Hematopoietic multipotent progenitor cell treated with erythropoietin and hydrocortisone succinate and interleukin-3 and kit ligand, for 17 days (in vitro differentiated cells): ENCODE measurements around the gene UBAP2.

Experiments used
- DNase-seq: peaks from one replicate; pipeline ENCODE4 v3.0.0-alpha.2; 2015; ENCODE audit warnings: low spot score

The UBAP2 gene

GRCh38 chr9:34048727-34049629 lies at the start of gene UBAP2:
Gene UBAP2 (minus strand): TSS chr9:34048887. CDS start chr9:34017148, 31,739 bp downstream.
- DNase-seq, result peak; percentile 99

GRCh38 chr9:34098307-34098706 lies 49.6 kb upstream of the UBAP2 start:
- DNase-seq, result no peak

DNA sequence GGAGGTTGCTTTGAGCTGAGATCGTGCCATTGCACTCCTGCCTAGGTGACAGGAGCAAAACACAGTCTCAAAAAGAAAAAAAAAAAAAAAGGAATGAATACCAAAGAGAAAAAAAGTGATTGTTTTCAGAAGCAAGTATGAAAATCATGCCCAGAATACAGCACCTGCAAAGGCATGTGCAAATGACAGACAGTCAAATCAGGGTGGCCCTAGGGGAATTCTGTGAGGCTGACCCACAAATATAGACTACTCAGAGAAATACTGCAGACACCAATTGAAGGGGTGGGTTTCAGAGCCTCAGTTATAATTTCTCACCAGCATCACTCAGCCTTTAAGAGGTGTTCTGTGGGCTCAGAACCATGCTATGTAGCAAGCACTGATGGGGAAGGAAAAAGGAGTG lies 49.2 kb upstream of the UBAP2 start:
- DNase-seq, result no peak

DNA sequence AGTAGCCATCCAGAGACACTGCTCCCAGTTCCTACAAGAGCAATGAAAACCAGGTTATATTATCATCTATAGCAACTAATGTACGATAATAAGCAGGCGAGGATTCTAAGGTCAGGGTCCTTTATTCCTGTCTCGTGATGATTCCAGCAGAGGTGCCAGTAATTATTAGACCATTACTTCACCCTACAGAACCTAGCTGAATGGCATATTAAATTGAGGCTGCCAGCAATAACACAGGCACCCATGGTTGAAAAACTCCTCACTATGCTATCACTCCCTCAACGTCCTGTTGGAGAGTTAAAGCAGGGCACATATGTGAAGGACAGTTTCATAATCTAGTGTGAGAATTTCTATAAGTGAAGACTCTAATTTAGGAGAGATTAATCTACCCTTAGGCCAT lies 48.1 kb upstream of the UBAP2 start:
- DNase-seq, result no peak

DNA sequence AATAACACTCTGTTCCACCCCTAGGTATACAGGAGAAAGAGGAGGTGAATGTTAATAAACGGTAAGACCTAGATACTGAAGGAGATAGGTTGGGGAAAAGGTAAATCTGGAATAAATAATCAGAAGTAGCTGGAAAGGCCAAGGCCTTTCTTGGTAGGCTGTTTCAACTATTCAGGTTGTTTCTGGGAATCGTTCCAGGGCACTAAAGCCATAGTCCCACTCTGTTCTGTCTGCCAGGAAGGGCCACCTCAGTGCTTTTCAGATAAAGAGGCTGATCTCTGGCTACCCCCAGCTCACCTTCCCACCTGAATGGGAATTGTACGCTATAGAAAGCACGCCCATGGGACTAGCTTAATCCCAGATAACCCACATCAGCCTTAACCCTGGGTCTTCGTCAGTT lies 44.9 kb upstream of the UBAP2 start:
- no peak for DNase-seq

DNA sequence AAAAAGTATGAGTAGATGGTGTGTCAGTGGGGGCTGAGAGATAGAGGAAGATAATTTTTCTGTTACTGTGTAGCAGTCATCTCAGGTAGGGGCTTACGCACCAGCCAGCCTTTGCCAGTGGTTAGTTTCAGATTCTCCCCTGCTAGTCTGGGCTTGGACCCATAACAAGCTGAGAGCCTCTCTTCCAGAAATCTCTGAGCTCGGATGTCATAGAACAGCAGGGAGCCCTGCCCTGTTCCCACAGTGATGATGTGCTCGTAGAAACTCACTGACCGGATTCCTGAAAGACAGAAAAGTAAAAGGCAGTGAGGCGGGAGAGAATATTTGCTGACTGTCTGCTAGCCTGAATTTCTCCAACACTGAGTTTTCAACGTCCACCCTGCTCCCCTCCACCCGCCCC lies 40.6 kb upstream of the UBAP2 start:
- DNase-seq, result no peak

DNA sequence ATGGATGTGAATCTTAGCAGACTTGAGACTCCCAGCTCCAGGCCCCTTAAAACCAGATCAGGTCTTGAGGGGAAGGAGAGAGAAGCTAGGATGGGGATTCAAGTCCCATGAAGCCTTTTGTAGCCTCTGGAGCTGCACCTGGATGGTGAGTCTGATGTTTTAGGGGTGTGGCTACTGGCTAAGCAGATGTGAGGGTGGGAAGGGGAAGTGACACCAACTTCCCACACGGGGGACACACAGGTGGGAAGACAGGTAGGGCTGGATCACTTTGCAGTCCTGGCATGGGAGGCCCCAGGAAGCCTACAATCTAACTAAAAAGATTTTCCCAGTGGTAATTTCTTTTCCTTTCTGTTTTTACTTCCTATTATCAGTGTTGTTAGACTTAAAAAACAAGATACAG lies 38.7 kb upstream of the UBAP2 start:
- no peak for DNase-seq

- no peak for DNase-seq
Observed at GRCh38 chr9:34086864-34087263, 38.2 kb upstream of the UBAP2 start.

- no peak for DNase-seq
Observed at GRCh38 chr9:34085581-34086500, 37.2 kb upstream of the UBAP2 start.

GRCh38 chr9:34084562-34084961 lies 35.9 kb upstream of the UBAP2 start:
- DNase-seq, result no peak

- DNase-seq, result no peak
Observed at GRCh38 chr9:34079181-34079580, 30.5 kb upstream of the UBAP2 start.

- no peak for DNase-seq
Observed at GRCh38 chr9:34072868-34073590, 24.3 kb upstream of the UBAP2 start.

GRCh38 chr9:34072410-34072809 lies 23.7 kb upstream of the UBAP2 start:
- no peak for DNase-seq

DNA sequence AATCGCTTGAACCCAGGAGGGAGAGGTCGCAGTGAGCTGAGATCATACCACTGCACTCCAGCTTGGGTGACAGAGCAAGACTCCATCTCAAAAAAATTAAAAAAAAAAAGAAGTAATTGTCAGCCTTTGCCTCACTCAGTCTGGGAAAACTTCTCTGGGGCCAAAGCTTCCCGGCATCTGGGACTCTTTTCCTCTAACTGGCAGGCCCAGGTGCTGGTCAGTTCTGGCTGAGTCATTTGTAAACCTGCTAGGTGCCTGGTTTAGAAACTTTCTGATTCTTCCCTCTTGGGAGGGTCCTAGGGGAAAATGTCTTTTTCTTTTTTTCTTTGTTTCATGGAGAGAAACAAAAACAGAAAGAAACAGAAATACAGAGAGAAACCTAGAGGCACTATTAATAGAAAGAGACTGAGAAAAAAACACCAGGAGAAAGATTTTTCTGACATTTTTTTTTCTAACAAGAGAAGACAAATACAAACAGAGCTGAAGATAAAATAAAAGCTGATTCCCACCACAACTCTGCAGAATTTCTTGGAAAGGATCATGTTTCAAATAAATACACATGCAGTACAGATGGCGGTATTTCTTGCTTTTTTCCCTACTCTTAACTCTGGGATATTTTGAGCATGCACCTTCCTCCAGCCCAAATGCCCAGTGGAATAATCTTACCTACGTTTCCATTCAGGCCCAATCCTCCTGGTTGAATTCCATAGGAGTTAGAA lies 22.1 kb upstream of the UBAP2 start:
- no peak for DNase-seq

GRCh38 chr9:34069831-34070230 lies 21.1 kb upstream of the UBAP2 start:
- DNase-seq, result no peak

- no peak for DNase-seq
Observed at GRCh38 chr9:34065541-34065940, 16.9 kb upstream of the UBAP2 start.

- DNase-seq, result no peak
Observed at GRCh38 chr9:34059954-34060353, 11.3 kb upstream of the UBAP2 start.

DNA sequence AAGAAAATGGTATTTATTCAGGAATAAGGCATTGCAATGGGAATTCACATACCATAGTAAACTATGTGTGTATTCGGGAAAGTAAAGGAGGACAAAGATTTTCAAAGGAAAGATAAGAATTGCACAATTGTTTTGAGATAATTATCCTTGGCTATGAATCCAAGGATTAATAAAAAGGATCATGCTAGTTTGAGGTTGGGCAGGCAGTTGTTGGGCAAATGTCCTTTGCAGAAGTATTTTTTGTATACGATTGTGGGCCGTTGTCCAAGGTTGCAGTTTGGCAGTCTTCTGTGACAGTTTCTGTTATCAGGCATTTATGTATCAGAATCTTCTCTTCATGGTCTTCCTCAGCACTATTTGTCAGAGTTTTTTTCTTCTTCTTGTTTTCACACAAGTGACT lies 10.6 kb upstream of the UBAP2 start:
- DNase-seq, result no peak

- no peak for DNase-seq
Observed at GRCh38 chr9:34049630-34050384, 1.1 kb upstream of the UBAP2 start.

GRCh38 chr9:34047864-34048726 lies 592 bp downstream of the UBAP2 start:
- DNase-seq, result peak; percentile 77
